NT2/D1 (cell line): ENCODE data around the gene LTBP4.

Experiments used
- SUZ12 ChIP-seq: IDR thresholded peaks from 2 replicates; pipeline ENCODE4 v1.6.1; 2011; ENCODE audit not compliant: insufficient read length, insufficient read depth; ENCODE audit errors: extremely low read depth
- YY1 ChIP-seq: IDR thresholded peaks from 2 replicates; pipeline ENCODE4 v1.6.1; 2011; ENCODE audit not compliant: insufficient read length, insufficient read depth
- ZNF274 ChIP-seq: IDR thresholded peaks from 2 replicates; pipeline ENCODE4 v1.6.1; 2011; ENCODE audit warnings: mild to moderate bottlenecking, low read depth, low read length

- TF ChIP-seq YY1 (no peak), ZNF274 (no peak), SUZ12 (no peak)
Measured at GRCh38 chr19:40640744-40641143, 39.6 kb downstream of the LTBP4 start.
